ENCODE measurements around the gene CHURC1.
A peak's percentile ranks its signal among the peaks of the same experiment; 100 is the strongest.
"Not testable (repeated sequence)": the region's sequence is repeated elsewhere in the genome, so short reads cannot be mapped to it uniquely, and the experiment has no call there.

The CHURC1 gene

GRCh38 chr14:64910847-64911495 lies 3.3 kb upstream of the CHURC1 start:
- DNase-seq, result peak; percentile 31

GRCh38 chr14:64912261-64912660 lies 2.0 kb upstream of the CHURC1 start:
- no peak for DNase-seq

- not testable (repeated sequence) for DNase-seq
Observed at GRCh38 chr14:64913477-64913876, 778 bp upstream of the CHURC1 start.

GRCh38 chr14:64915029-64915424 lies 772 bp downstream of the CHURC1 start:
- DNase-seq, result no peak

GRCh38 chr14:64915797-64916196 lies 1.5 kb downstream of the CHURC1 start:
- no peak for DNase-seq

GRCh38 chr14:64918216-64918615 lies 4.0 kb downstream of the CHURC1 start:
- DNase-seq, result no peak

- DNase-seq, result no peak
Observed at GRCh38 chr14:64919215-64919614, 5.0 kb downstream of the CHURC1 start.

- no peak for DNase-seq
Observed at GRCh38 chr14:64919618-64920017, 5.4 kb downstream of the CHURC1 start.

GRCh38 chr14:64920465-64920864 lies 6.2 kb downstream of the CHURC1 start:
- no peak for DNase-seq

- DNase-seq, result no peak
Observed at GRCh38 chr14:64923015-64923414, 8.8 kb downstream of the CHURC1 start.

GRCh38 chr14:64926398-64926995 lies 12.2 kb downstream of the CHURC1 start:
- DNase-seq, result no peak

GRCh38 chr14:64927031-64927430 lies 12.8 kb downstream of the CHURC1 start:
- no peak for DNase-seq

- no peak for DNase-seq
Observed at GRCh38 chr14:64928239-64929013, 14.2 kb downstream of the CHURC1 start.

- no peak for DNase-seq
Observed at GRCh38 chr14:64929014-64929359, 14.7 kb downstream of the CHURC1 start.

- peak; percentile 66 for DNase-seq
Observed at GRCh38 chr14:64930085-64930843, 16.0 kb downstream of the CHURC1 start.

- DNase-seq, result no peak
Observed at GRCh38 chr14:64931123-64931522, 16.9 kb downstream of the CHURC1 start.

GRCh38 chr14:64932231-64932630 lies 18.0 kb downstream of the CHURC1 start:
- no peak for DNase-seq

GRCh38 chr14:64934338-64934929 lies 20.2 kb downstream of the CHURC1 start:
- DNase-seq, result no peak

GRCh38 chr14:64935508-64935907 lies 21.3 kb downstream of the CHURC1 start:
- DNase-seq, result no peak

- no peak for DNase-seq
Observed at GRCh38 chr14:64937171-64937820, 23.0 kb downstream of the CHURC1 start.

- DNase-seq, result no peak
Observed at GRCh38 chr14:64937821-64938193, 23.6 kb downstream of the CHURC1 start.
